SK-N-DZ (cell line): ENCODE measurements around the gene SPTLC2.

Experiments
- DNase-seq: peaks from one replicate; pipeline ENCODE4 v3.0.0-alpha.2; 2015; ENCODE audit warnings: low spot score

SPTLC2 gene

DNA sequence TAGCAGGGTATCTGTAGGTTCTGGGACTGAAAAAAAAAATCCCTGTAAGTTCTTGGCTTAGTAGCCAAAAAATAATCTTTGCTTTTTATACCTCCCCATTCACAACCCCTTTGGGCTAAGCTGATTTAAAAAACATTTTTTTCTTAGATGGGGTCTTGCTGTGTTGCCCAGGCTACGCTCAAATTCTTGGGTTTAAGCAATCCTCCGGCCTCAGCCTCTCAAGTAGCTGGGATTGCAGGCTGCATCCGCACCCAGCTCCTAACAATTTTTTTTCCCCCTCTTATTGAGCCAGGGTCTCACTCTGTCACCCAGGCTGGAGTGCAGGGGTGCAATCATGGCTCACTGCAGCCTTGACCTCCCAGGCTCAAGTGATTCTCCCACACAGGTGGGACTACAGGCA, 108.7 kb downstream of the SPTLC2 start:
- no peak for DNase-seq

DNA sequence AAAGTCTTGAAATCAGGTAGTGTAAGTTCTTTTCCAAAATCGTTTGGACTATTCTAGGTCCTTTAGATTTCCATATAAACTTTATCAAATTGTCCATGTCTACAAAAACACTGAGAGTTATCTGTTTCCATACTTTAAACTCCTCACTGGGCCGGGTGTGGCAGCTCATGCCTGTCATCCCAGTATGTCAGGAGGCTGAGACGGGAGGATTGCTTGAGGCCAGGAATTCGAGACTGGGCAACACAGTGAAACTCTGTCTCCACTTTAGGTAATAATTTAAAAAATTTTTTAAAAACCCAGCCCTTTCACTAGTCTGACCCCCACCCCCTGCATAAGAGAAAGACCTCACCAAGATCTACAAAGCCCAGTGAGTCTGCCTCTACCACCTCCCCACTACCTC, 111.4 kb downstream of the SPTLC2 start:
- no peak for DNase-seq

GRCh38 chr14:77503138-77503537, 113.3 kb downstream of the SPTLC2 start:
- no peak for DNase-seq

DNA sequence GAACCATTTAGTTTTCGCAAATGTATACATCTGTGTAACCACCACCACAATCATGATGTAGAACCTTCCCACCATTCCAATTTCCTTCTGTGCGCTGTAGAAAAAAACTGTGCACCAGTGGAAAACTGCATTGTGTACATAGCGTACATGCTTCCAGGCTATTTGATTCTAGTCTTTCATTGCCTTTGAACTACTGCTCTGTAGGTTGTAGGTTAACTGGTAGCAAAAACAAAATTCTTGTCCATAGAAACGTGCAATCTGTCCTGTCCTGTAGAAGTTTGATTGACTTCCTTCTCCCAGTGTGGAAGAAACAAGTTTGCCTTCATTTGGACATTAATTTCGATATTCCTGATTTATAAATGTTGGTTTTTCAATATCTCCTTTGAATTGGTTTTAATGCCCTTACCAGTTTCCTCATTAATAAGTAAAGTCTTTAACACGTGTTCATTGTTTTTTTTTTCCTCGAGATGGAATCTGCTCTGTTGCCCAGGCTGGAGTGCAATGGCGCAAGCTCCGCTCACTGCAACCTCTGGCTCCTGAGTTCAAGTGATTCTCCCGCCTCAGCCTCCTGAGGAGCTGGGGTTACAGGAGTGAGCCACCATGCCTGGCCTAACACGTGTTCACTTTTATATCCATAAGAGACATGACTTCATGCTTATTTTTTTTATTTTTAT, 114.2 kb downstream of the SPTLC2 start:
- DNase-seq, result no peak

- no peak for DNase-seq
Observed at GRCh38 chr14:77498984-77499527, 117.4 kb downstream of the SPTLC2 start.

GRCh38 chr14:77498120-77498979, 118.1 kb downstream of the SPTLC2 start, which contains the start of gene ISM2:
ISM2 (minus strand) TSS chr14:77498816; CDS start chr14:77498793, 23 bp downstream.
- DNase-seq, result no peak

- no peak for DNase-seq
Observed at GRCh38 chr14:77495334-77495733, 121.1 kb downstream of the SPTLC2 start.

DNA sequence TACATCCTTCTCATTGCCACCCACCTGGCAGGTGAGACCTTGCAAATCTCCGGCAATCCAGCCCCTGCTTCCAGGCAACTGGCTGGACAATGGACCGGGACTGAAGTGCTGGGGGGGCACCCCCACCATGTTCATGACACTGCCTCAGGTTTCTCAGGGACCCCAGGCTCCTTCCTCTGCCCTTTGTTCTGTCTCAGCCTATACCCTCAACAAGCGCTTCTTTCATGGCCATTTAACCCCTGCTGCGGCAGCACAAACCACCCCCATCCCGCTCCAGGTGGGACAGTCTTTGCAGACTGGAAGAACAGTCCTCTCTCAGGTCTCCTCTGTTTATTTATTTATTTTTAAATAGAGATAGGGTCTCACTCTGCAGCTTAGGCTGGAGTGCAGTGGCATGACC, 125.4 kb downstream of the SPTLC2 start:
- DNase-seq, result no peak

DNA sequence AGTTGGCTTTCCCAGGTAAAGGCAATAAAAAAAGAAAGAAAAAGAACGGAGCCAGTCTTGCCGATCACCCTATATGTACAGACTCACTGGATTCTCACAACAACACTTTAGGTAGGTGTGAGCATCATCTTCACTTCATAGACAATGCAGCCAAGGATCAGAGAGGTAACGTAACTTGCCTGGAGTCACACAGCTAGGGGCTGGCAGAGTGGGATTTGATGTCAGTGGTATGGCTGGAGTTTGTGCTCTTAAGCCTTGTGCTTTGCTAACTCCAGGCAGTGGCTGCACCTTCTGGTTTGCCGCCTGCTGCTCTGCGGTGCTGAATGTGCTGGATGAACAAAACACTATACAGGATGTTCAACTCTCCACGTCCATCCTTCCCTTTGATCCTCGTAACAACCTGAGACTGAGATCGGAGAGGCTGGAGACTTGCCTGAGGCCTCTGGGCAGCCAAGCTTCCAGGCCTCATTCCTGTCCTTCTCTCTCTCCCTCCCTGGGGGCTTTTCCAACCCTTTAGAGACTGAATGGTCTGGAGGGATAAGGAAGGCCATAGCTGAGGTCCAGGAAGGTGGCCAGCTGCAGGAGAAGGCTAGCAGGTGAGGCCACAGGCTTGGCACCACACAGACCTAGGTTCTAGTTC, 126.0 kb downstream of the SPTLC2 start:
- DNase-seq, result no peak

GRCh38 chr14:77489041-77489440, 127.4 kb downstream of the SPTLC2 start:
- no peak for DNase-seq

- DNase-seq, result no peak
Observed at GRCh38 chr14:77488558-77488957, 127.9 kb downstream of the SPTLC2 start.

GRCh38 chr14:77485901-77486678, 130.3 kb downstream of the SPTLC2 start:
- no peak for DNase-seq

DNA sequence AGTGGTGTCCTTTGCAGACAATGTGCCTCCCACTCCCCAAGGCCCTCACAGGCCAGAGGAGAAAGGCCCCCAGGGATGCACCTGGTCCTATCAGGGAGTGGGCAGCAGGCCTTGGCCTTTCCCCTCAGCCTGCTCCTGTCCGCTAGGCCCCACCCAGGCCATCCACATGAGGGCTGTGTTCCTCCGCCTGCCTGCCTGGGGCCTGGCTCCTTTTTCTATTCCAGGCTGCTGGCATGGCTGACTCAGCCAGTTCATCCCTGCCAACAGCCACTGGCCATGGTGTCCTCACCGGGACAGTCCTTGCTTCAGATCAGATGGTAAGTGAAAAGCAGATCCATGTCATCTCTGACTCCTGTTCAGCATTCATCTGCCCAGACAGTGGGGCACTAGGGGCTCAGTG, 131.2 kb downstream of the SPTLC2 start:
- DNase-seq, result no peak

- no peak for DNase-seq
Observed at GRCh38 chr14:77482422-77482821, 134.0 kb downstream of the SPTLC2 start.

DNA sequence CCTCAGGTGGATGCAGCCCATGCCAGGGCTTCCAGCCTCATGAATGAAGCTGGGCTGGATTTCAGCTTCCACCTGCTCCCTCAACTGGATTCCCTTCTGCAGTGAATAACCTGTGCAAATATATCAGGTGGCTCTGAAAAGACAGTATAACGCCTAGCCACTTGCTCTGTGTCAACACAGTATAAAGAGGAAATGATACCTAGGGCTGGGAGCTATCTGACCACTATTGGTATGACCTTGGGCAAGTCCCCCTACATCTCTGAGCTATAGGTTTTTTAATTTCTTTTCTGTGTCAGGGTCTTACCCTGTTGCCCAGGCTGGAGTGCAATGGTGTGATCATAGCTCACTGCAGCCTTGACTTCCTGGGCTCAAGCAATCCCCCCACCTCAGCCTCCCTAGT, 137.6 kb downstream of the SPTLC2 start:
- DNase-seq, result no peak

- no peak for DNase-seq
Observed at GRCh38 chr14:77478029-77478428, 138.4 kb downstream of the SPTLC2 start.

GRCh38 chr14:77475432-77476115, 140.9 kb downstream of the SPTLC2 start:
- DNase-seq, result no peak

- DNase-seq, result no peak
Observed at GRCh38 chr14:77474479-77475177, 141.8 kb downstream of the SPTLC2 start.

- DNase-seq, result no peak
Observed at GRCh38 chr14:77473921-77474320, 142.5 kb downstream of the SPTLC2 start.

DNA sequence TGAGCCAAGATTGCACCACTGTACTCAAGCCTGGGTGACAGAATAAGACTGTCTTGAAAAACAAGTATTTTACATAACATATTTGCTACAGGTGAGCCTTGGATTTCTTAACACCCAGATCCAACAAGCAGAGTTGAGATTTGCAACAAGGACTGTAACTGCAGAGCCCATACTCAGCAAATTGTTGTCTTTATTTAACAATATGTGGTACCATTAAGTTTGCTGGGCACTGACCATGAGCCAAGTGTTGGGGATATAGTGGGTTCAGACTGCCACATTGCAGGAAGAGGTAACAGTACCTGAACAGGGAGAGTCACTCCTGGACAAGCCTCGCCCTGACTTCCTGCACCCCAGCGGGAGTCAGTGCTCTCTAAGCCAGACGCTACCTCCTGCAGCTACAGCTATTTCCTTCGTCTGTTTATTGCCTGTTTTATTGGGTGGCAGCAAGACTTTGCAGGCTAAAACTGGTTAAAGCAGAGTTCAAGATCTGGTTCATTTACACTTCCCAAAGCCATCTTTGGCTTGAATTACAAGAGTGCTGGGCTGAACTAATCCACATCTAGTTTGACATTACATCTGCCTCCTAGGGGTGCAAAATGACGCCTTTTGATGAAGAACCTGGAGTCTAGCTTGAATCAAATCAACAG, 146.1 kb downstream of the SPTLC2 start:
- DNase-seq, result no peak
